Umbilical cord (tissue), 2 donors: ENCODE measurements around the gene TMEM61. TPM values are rescaled to one million over a fixed set of nuclear protein-coding genes. Genes with fewer than 3 reads are reported as not detected.
A peak's percentile ranks its signal among the peaks of the same experiment; 100 is the strongest.

Source experiments
- DNase-seq: peaks from one replicate; pipeline ENCODE4 v3.0.0-alpha.2; 2015; ENCODE audit warnings: low spot score
- total RNA-seq: library from RNA; depleted of rRNA; stranded (reverse); fragments of >200 nt; gene quantifications from one replicate; pipeline ENCODE4 v1.2.3, GENCODE V29; 2014; ENCODE audit warnings: low replicate concordance; ENCODE audit not compliant: insufficient read depth

TMEM61 gene
- total RNA-seq, 1 donor from 2014 or later: 12.0 TPM

DNA sequence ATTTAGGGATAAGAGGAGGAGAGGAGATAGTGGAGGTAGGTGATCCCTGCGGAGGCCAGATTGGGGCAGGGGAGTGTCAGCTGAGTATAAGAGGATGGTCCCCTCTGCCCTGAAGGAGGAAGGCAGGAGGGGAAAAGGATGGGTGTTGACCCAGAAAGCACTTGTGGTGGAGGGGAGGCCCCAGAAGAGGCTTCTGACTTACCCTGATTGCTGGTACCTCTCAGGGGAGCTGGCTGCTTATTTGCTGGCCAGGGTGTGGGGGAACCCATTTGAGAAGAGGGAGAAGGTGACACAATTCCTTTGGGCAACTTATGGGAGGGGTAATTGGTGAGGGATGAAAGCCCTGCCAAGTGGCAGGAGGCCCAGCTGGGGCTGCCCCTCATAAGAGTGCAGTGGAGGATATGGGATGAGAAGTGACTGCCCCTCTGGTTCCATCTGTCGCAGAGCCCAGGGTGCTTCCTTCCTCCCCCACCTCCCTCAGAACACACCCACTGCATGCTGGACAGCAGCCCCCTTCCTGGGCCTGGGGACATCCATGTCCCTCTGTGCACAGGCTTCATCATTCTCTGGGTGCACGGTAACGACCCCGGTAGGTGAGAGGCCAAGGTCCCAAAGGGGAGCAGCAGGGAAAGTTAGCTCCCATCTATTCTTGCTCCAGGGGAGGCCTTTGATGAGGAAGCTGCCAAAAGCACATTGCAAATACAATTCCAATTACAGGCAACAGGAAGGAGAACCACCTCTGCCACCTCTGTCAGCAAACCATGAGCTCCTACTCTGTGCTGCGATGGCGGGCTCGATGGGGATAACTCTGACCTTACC lies 57.5 kb downstream of the TMEM61 start:
- no peak for DNase-seq

DNA sequence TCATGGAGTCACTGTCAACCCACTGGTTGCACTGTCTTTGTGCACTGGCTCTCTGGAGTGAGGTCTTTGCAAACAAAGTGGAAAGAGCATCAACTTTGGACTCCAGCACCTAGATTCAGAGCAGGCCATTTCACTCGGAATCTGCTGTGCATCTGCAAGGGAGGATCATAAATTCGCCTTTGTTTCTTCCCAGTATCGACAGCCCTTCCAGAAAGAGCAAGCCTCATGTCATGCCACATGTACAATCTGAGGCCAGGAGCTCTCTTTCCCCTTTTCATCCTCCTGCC lies 58.1 kb downstream of the TMEM61 start:
- no peak for DNase-seq

DNA sequence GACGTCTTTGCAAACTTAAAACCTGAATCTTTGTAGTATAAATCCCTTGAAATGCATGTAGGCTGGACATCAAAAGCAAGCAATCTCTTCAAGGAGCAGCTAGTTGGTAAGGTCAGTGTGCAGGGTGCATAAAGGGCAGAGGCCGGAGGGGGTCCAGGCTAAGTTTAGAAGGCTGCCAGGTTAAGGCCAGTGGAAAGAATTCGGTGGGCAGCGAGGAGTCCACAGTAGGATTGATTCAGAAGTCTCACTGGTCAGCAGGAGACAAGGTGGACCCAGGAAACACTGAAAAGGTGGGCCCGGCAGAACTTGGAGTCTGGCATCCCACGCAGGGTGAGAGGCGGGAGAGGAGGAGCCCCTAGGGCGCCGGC lies 58.5 kb downstream of the TMEM61 start:
- no peak for DNase-seq

GRCh38 chr1:55039342-55040082 lies 59.1 kb downstream of the TMEM61 start, which contains the start of gene PCSK9:
Gene PCSK9, plus strand, starts transcription at chr1:55039548. Its CDS starts 290 bp downstream, at chr1:55039838.
- DNase-seq: peak; percentile 69

- DNase-seq: peak; percentile 23
These were observed 59.9 kb downstream of the TMEM61 start for GRCh38 chr1:55040083-55040932.

GRCh38 chr1:55040933-55041494 lies 60.6 kb downstream of the TMEM61 start:
- DNase-seq: no peak

GRCh38 chr1:55041613-55042012 lies 61.2 kb downstream of the TMEM61 start:
- no peak for DNase-seq

Other genes with a start within 250 kb of the TMEM61 start
- 1.9 TPM for gene PARS2, start 216.1 kb upstream of the TMEM61 start, total RNA-seq
- 1.7 TPM for gene TTC22, start 179.3 kb upstream of the TMEM61 start, total RNA-seq
- 18.8 TPM for gene DHCR24, start 93.4 kb upstream of the TMEM61 start, total RNA-seq
- gene BSND, start 18.3 kb downstream of the TMEM61 start, total RNA-seq: 0.24 TPM
- 2.6 TPM for gene PCSK9, start 58.9 kb downstream of the TMEM61 start, total RNA-seq
- 42.4 TPM for gene USP24, start 234.7 kb downstream of the TMEM61 start, total RNA-seq